Dermis blood vessel endothelial cell (primary cell): Measurements from ENCODE around the gene CACNB3. TPM values are rescaled to one million over a fixed set of nuclear protein-coding genes. Genes with fewer than 3 reads are reported as not detected.
A peak's percentile ranks its signal among the peaks of the same experiment; 100 is the strongest.
"Not testable (repeated sequence)": the region's sequence is repeated elsewhere in the genome, so short reads cannot be mapped to it uniquely, and the experiment has no call there.

Experiments used
- DNase-seq: peaks from one replicate; pipeline ENCODE4 v3.0.0; 2010
- total RNA-seq: library from RNA; depleted of rRNA; stranded (reverse); fragments of >200 nt; gene quantifications from 2 replicates; pipeline ENCODE4 v1.2.3, GENCODE V29; 2014

The CACNB3 gene
- total RNA-seq, 1 donor from 2014 or later = 16.3 TPM

GRCh38 chr12:48819986-48820725 lies 1.9 kb downstream of the CACNB3 start:
- no peak for DNase-seq

- no peak for DNase-seq
Observed at GRCh38 chr12:48822139-48822538, 3.8 kb downstream of the CACNB3 start.

GRCh38 chr12:48822711-48823110 lies 4.4 kb downstream of the CACNB3 start:
- DNase-seq = no peak

GRCh38 chr12:48823281-48823680 lies 5.0 kb downstream of the CACNB3 start:
- DNase-seq = no peak

GRCh38 chr12:48824112-48824511 lies 5.8 kb downstream of the CACNB3 start:
- DNase-seq = no peak

GRCh38 chr12:48824905-48825304 lies 6.6 kb downstream of the CACNB3 start:
- DNase-seq = no peak

GRCh38 chr12:48826209-48826855 lies 8.0 kb downstream of the CACNB3 start:
- no peak for DNase-seq

GRCh38 chr12:48827026-48827425 lies 8.7 kb downstream of the CACNB3 start:
- no peak for DNase-seq

- no peak for DNase-seq
Observed at GRCh38 chr12:48827513-48828096, 9.3 kb downstream of the CACNB3 start.

- no peak for DNase-seq
Observed at GRCh38 chr12:48828293-48828692, 10.0 kb downstream of the CACNB3 start.

- DNase-seq = no peak
Observed at GRCh38 chr12:48828841-48829575, 10.7 kb downstream of the CACNB3 start.

GRCh38 chr12:48831257-48831656 lies 13.0 kb downstream of the CACNB3 start:
- no peak for DNase-seq

- no peak for DNase-seq
Observed at GRCh38 chr12:48832321-48833060, 14.2 kb downstream of the CACNB3 start.

GRCh38 chr12:48838048-48838447 lies 19.8 kb downstream of the CACNB3 start:
- DNase-seq = no peak

GRCh38 chr12:48842021-48842420 lies 23.7 kb downstream of the CACNB3 start:
- not testable (repeated sequence) for DNase-seq

GRCh38 chr12:48851883-48852733 lies 33.8 kb downstream of the CACNB3 start, which contains the start of gene DDX23:
Gene DDX23, minus strand, starts transcription at chr12:48852163. Its CDS starts 6,381 bp downstream, at chr12:48845782.
- DNase-seq = peak; percentile 98

- DNase-seq = peak; percentile 96
Observed at GRCh38 chr12:48852734-48853688, 34.7 kb downstream of the CACNB3 start.

GRCh38 chr12:48854488-48854887 lies 36.2 kb downstream of the CACNB3 start:
- DNase-seq = no peak

- DNase-seq = not testable (repeated sequence)
Observed at GRCh38 chr12:48854932-48855331, 36.6 kb downstream of the CACNB3 start.

- no peak for DNase-seq
Observed at GRCh38 chr12:48856379-48856778, 38.1 kb downstream of the CACNB3 start.
